Endothelial cell of umbilical vein (primary cell): ENCODE measurements around the gene MEAK7. TPM values are rescaled to one million over a fixed set of nuclear protein-coding genes. Genes with fewer than 3 reads are reported as not detected.

ENCODE experiments used
- BruUV-seq: library from RNA; stranded (reverse); fragments of 400-500 nt; replicated peaks from 2 replicates; lab custom pipeline; 2021; lab: Mats Ljungman, UMichigan
- CTCF ChIA-PET: fragments of 300-600, 350-600 bp; sonication (Branson Sonifier 250); formaldehyde crosslinking; loops from one replicate; lab custom pipeline; 2021; ENCODE audit warnings: antibody characterized with exemption, inconsistent platforms; lab: Charles Lee
- POLR2A ChIA-PET: fragments of 300-600, 350-600 bp; sonication (Branson Sonifier 250); formaldehyde crosslinking; loops from one replicate; lab custom pipeline; 2021; ENCODE audit warnings: antibody characterized with exemption, inconsistent platforms; lab: Charles Lee
- DNase-seq: peaks from one replicate; pipeline ENCODE4 v3.0.0-alpha.2; 2011; ENCODE audit warnings: low read depth, low spot score
- FAIRE-seq: peaks from 2 replicates; lab custom pipeline; 2011; peaks lifted over from hg19 to GRCh38; lab: Jason Lieb, UNC
- H2AFZ ChIP-seq: 2 replicates; pipeline ENCODE4 v1.6.0; 2012; ENCODE audit warnings: low read depth, low read length, control low read depth, inconsistent platforms
- H3K27ac ChIP-seq: 2 replicates; pipeline ENCODE4 v1.5.1; 2011; ENCODE audit warnings: low read depth, mild to moderate bottlenecking, control low read depth, low read length, moderate library complexity; ENCODE audit not compliant: insufficient read depth
- H3K27me3 ChIP-seq, 2 experiments: 2 replicates each; pipeline versions ENCODE4 v1.6.0 to v1.6.1; 2011; ENCODE audit warnings: low read length in 2 of 2, mixed read lengths in 1 of 2; ENCODE audit not compliant: control insufficient read depth in 2 of 2, insufficient read depth in 2 of 2
- H3K36me3 ChIP-seq, 2 experiments: 2 replicates in 1 of 2; 3 replicates in 1 of 2; pipeline ENCODE4 v1.5.1; 2011; ENCODE audit warnings: low read length in 2 of 2, mild to moderate bottlenecking in 1 of 2, moderate library complexity in 1 of 2; ENCODE audit not compliant: control insufficient read depth in 2 of 2, insufficient read depth in 2 of 2; ENCODE audit errors: extremely low read depth in 1 of 2
- H3K4me1 ChIP-seq: 3 replicates; pipeline ENCODE4 v1.5.1; 2011; ENCODE audit warnings: mild to moderate bottlenecking, low read length; ENCODE audit not compliant: control insufficient read depth, insufficient read depth; ENCODE audit errors: extremely low read depth
- H3K4me2 ChIP-seq: 2 replicates; pipeline ENCODE4 v1.6.1; 2011; ENCODE audit warnings: low read length, control low read depth, mixed read lengths; ENCODE audit not compliant: insufficient read depth
- H3K4me3 ChIP-seq, 3 experiments: fragments of 200-600 bp in 1 of 3; sonication (generic), shearing (Covaris generic) in 1 of 3; replicated peaks in 1 of 3; 2 replicates each; pipeline ENCODE4 v1.5.1; 2011 to 2016; ENCODE audit warnings: control low read depth in 3 of 3, low read length in 3 of 3, mild to moderate bottlenecking in 2 of 3, inconsistent platforms in 1 of 3, low read depth in 1 of 3, moderate library complexity in 1 of 3; ENCODE audit not compliant: insufficient read depth in 1 of 3
- H3K79me2 ChIP-seq: 2 replicates; pipeline ENCODE4 v1.6.0; 2012; ENCODE audit warnings: low read length, inconsistent platforms; ENCODE audit not compliant: control insufficient read depth, insufficient read depth
- H3K9ac ChIP-seq: replicated peaks from 2 replicates; pipeline ENCODE3; 2011; ENCODE audit warnings: low read length, control low read depth; ENCODE audit not compliant: insufficient read depth; ENCODE audit errors: extremely low read depth
- H3K9me1 ChIP-seq: replicated peaks from 3 replicates; pipeline ENCODE4 v1.6.0; 2011; ENCODE audit warnings: mild to moderate bottlenecking, low read length; ENCODE audit not compliant: control insufficient read depth, insufficient read depth; ENCODE audit errors: extremely low read depth
- H3K9me3 ChIP-seq: replicated peaks from 2 replicates; pipeline ENCODE4 v1.5.1; 2012; ENCODE audit warnings: low read length, inconsistent platforms; ENCODE audit not compliant: control insufficient read depth, insufficient read depth
- H4K20me1 ChIP-seq: replicated peaks from 2 replicates; pipeline ENCODE3; 2011; ENCODE audit warnings: mild to moderate bottlenecking, low read length; ENCODE audit not compliant: control insufficient read depth, insufficient read depth; ENCODE audit errors: extremely low read depth
- CTCF ChIP-seq, 2 donors: IDR thresholded peaks; 1 replicate in 1 of 2; 2 replicates in 1 of 2; pipeline ENCODE4 v1.5.1; 2011; ENCODE audit warnings: low read length in 2 of 2, mild to moderate bottlenecking in 2 of 2, moderate library complexity in 2 of 2, control low read depth in 1 of 2, inconsistent platforms in 1 of 2, low read depth in 1 of 2; ENCODE audit not compliant: insufficient read depth in 1 of 2; ENCODE audit errors: extremely low read depth in 1 of 2
- EZH2 ChIP-seq: IDR thresholded peaks from 2 replicates; pipeline ENCODE4 v1.6.1; 2012; ENCODE audit warnings: borderline replicate concordance, low read depth, mild to moderate bottlenecking, moderate library complexity, low read length, inconsistent platforms; ENCODE audit not compliant: severe bottlenecking
- FOS ChIP-seq: IDR thresholded peaks from 2 replicates; pipeline ENCODE4 v1.6.1; 2011; ENCODE audit warnings: mild to moderate bottlenecking, low read length, moderate library complexity, borderline replicate concordance; ENCODE audit not compliant: insufficient read depth
- GATA2 ChIP-seq: IDR thresholded peaks from 2 replicates; pipeline ENCODE4 v1.7.0; 2011; ENCODE audit warnings: low read depth, mild to moderate bottlenecking, moderate library complexity, mixed read lengths, low read length; ENCODE audit not compliant: insufficient read length, insufficient read depth
- JUN ChIP-seq: IDR thresholded peaks from 2 replicates; pipeline ENCODE4 v1.6.1; 2011; ENCODE audit warnings: borderline replicate concordance, low read depth; ENCODE audit not compliant: insufficient read length, insufficient read depth
- MAX ChIP-seq: IDR thresholded peaks from 2 replicates; pipeline ENCODE4 v1.6.1; 2011; ENCODE audit not compliant: insufficient read depth, insufficient read length
- MYC ChIP-seq: IDR thresholded peaks from one replicate; pipeline ENCODE4 v1.6.1; 2011; ENCODE audit warnings: mild to moderate bottlenecking, low read depth, low read length
- POLR2A ChIP-seq: IDR thresholded peaks from 2 replicates; pipeline ENCODE4 v1.6.1; 2012; ENCODE audit warnings: low read depth, mild to moderate bottlenecking, control low read depth, low read length
- POLR2AphosphoS5 ChIP-seq: IDR thresholded peaks from 2 replicates; pipeline ENCODE4 v1.6.1; 2012; ENCODE audit warnings: low read depth, mild to moderate bottlenecking, control low read depth, low read length, moderate library complexity; ENCODE audit not compliant: insufficient read depth
- dilution Hi-C: fragments of 300-500 bp; cut with MboI; formaldehyde crosslinking; loops from one replicate; pipeline ENCODE4 v1.15.0; 2019; ENCODE audit warnings: low sequenced_read_pairs; ENCODE audit not compliant: extremely low pct_ligation_motif_present
- intact Hi-C: fragments of 100-400 bp; cut with micrococcal nuclease; formaldehyde crosslinking; loops from one replicate; pipeline ENCODE4 v1.10.0; 2022
- polyA plus RNA-seq, 4 experiments: library from polyadenylated mRNA; depleted of rRNA in 3 of 4; stranded (reverse) in 3 of 4; unstranded in 1 of 4; fragments of >200 nt; gene quantifications; 2 replicates each; pipeline versions ENCODE4 v1.2.1 to v1.2.3, GENCODE V29; 2011 to 2012; ENCODE audit warnings: missing spikeins in 1 of 4
- total RNA-seq: library from RNA; stranded (reverse); gene quantifications from 2 replicates; pipeline ENCODE4 v1.2.3, GENCODE V29; 2021

Gene MEAK7
- total and polyA plus RNA-seq, 2 donors (not counting 3 experiments of a cell fraction or from before 2014, with no cell fraction given) = 16.2 to 22.7 TPM

GRCh38 chr16:84482001-84482891, 22.2 kb downstream of the MEAK7 start:
- ChIA-PET CTCF (interaction anchor here (0.8 to 3.7 kb wide), 5 partner anchors 85 to 526 kb away, joined by 3 to 48 read pairs (median 3); no protein-coding TSS in a partner anchor), POLR2A (interaction anchor here (0.7 kb wide), 1 partner anchor 78 kb away, joined by 3 read pairs; no protein-coding TSS in a partner anchor)
- H3K9me3 ChIP-seq = no peaks in the 10 kb centered on the region
- TF ChIP-seq POLR2AphosphoS5 (no peak), FOS (no peak), POLR2A (no peak), GATA2 (no peak), MAX (no peak), JUN (no peak), CTCF (IDR thresholded peaks at IDR 0.05; ENCODE audit: extremely low read depth in 1 of 2, insufficient read depth in 1 of 2, low read depth in 1 of 2, low read length in 2 of 2) (no peak), MYC (no peak), EZH2 (no peak)
- peaks cover 0 to 20% of the 10 kb centered on the region in 2 experiments for H3K36me3 ChIP-seq
- dilution Hi-C loops = no loop called here
- intact Hi-C loops = loop anchor here (10.0 kb wide), 1 partner anchor 417 kb away; no protein-coding TSS in a partner anchor
- H3K27ac ChIP-seq = no peak overlapping the region
- H3K9ac ChIP-seq = no peak overlapping the region
- H3K27me3 ChIP-seq = no peaks in the 10 kb centered on the region
- no peak overlapping the region for H3K4me3 ChIP-seq
- BruUV-seq = no TSS peak
- H3K4me1 ChIP-seq = no peaks in the 10 kb centered on the region
- H3K4me2 ChIP-seq = no peak overlapping the region
- H2AFZ ChIP-seq = no peak overlapping the region
- H4K20me1 ChIP-seq = no peaks in the 10 kb centered on the region
- FAIRE-seq (no peak), DNase-seq (peak; percentile 52)
- no peaks in the 10 kb centered on the region for H3K9me1 ChIP-seq
- H3K79me2 ChIP-seq = no peaks in the 10 kb centered on the region
